ENCODE data around the gene BBS9. TPM values are rescaled to one million over a fixed set of nuclear protein-coding genes. Genes with fewer than 3 reads are reported as not detected.

The BBS9 gene
- total RNA-seq, 6 experiments from 2014 or later = 3.0 to 8.0 (median 6.6) TPM

- Histone ChIP-seq H3K4me3 (no peak overlapping the region), H3K4me1 (no peaks in the 10 kb centered on the region), H3K36me3 (no peaks in the 10 kb centered on the region), H3K9me3 (no peaks in the 10 kb centered on the region), H3K27ac (no peak overlapping the region), H3K27me3 (no peaks in the 10 kb centered on the region)
- intact Hi-C loops (cut with DNase I) = no loop called here
- DNase-seq (no peak), ATAC-seq (no peak)
- TF ChIP-seq CTCF (IDR thresholded peaks at IDR 0.05) (no peak), POLR2A (IDR thresholded peaks at IDR 0.05) (no peak)
Observed at GRCh38 chr7:33307205-33307604, 177.8 kb downstream of the BBS9 start.

GRCh38 chr7:33310546-33310945 lies 181.2 kb downstream of the BBS9 start:
- H3K9me3 ChIP-seq = no peaks in the 10 kb centered on the region
- H3K27ac ChIP-seq = no peak overlapping the region
- WGBS (ENCODE audit: insufficient coverage, low coverage, low lambda C conversion rate, missing lambda C conversion rate) = 29% methylated on average over 1 of the region's 1 CpG
- H3K36me3 ChIP-seq = no peaks in the 10 kb centered on the region
- no peaks in the 10 kb centered on the region for H3K4me1 ChIP-seq
- no peak overlapping the region for H3K4me3 ChIP-seq
- TF ChIP-seq CTCF (IDR thresholded peaks at IDR 0.05) = no peak
- no peak for TF ChIP-seq POLR2A (IDR thresholded peaks at IDR 0.05)
- intact Hi-C loops (cut with DNase I) = no loop called here
- DNase-seq (no peak), ATAC-seq (no peak)
- no peaks in the 10 kb centered on the region for H3K27me3 ChIP-seq

- H3K36me3 ChIP-seq = no peaks in the 10 kb centered on the region
- intact Hi-C loops (cut with DNase I) = no loop called here
- H3K4me1 ChIP-seq = no peaks in the 10 kb centered on the region
- TF ChIP-seq CTCF (IDR thresholded peaks at IDR 0.05) (no peak), POLR2A (IDR thresholded peaks at IDR 0.05) (no peak)
- no peak overlapping the region for H3K27ac ChIP-seq
- DNase-seq = no peak
- no peaks in the 10 kb centered on the region for H3K9me3 ChIP-seq
- H3K27me3 ChIP-seq = no peaks in the 10 kb centered on the region
- H3K4me3 ChIP-seq = no peak overlapping the region
- no CpG with 5 or more reads among the region's 4 CpGs for WGBS (ENCODE audit: insufficient coverage, low coverage, low lambda C conversion rate, missing lambda C conversion rate)
- ATAC-seq = no peak
Observed at GRCh38 chr7:33325754-33326484, 196.6 kb downstream of the BBS9 start.

- H3K4me3 ChIP-seq = no peak overlapping the region
- TF ChIP-seq POLR2A (IDR thresholded peaks at IDR 0.05) = no peak
- no peak for TF ChIP-seq CTCF (IDR thresholded peaks at IDR 0.05)
- no peaks in the 10 kb centered on the region for H3K9me3 ChIP-seq
- H3K4me1 ChIP-seq = no peaks in the 10 kb centered on the region
- intact Hi-C loops (cut with DNase I) = no loop called here
- WGBS (ENCODE audit: insufficient coverage, low coverage, low lambda C conversion rate, missing lambda C conversion rate) = 88% methylated on average over 3 of the region's 3 CpGs
- no peaks in the 10 kb centered on the region for H3K27me3 ChIP-seq
- no peak overlapping the region for H3K27ac ChIP-seq
- no peak for DNase-seq
- H3K36me3 ChIP-seq = no peaks in the 10 kb centered on the region
- ATAC-seq = no peak
Observed at GRCh38 chr7:33326485-33326848, 197.1 kb downstream of the BBS9 start.

- Histone ChIP-seq H3K9me3 (no peaks in the 10 kb centered on the region), H3K27ac (no peak overlapping the region), H3K27me3 (no peaks in the 10 kb centered on the region), H3K4me3 (no peak overlapping the region), H3K36me3 (no peaks in the 10 kb centered on the region), H3K4me1 (no peaks in the 10 kb centered on the region)
- WGBS (ENCODE audit: insufficient coverage, low coverage, low lambda C conversion rate, missing lambda C conversion rate) = 100% methylated on average over 1 of the region's 1 CpG
- no peak for ATAC-seq
- DNase-seq = no peak
- intact Hi-C loops (cut with DNase I) = no loop called here
- TF ChIP-seq POLR2A (IDR thresholded peaks at IDR 0.05) (no peak), CTCF (IDR thresholded peaks at IDR 0.05) (no peak)
Observed at GRCh38 chr7:33327427-33327826, 198.1 kb downstream of the BBS9 start.

All from right lobe of liver (tissue), 6 donors.